Mesothelial cell of epicardium (in vitro differentiated cells): ENCODE results near the gene SH3GLB1. TPM values are rescaled to one million over a fixed set of nuclear protein-coding genes. Genes with fewer than 3 reads are reported as not detected.
A peak's percentile ranks its signal among the peaks of the same experiment; 100 is the strongest.

Experiments
- DNase-seq, 2 experiments: peaks; one replicate each; pipeline ENCODE4 v3.0.0; 2021; ENCODE audit warnings: low spot score in 2 of 2; ENCODE audit not compliant: unreplicated experiment in 2 of 2
- H3K27ac Mint-ChIP-seq: 2 replicates; pipeline ENCODE4 v1.8.0; 2021; ENCODE audit warnings: mixed read lengths
- H3K27me3 Mint-ChIP-seq: 2 replicates; pipeline ENCODE4 v1.8.0; 2021; ENCODE audit warnings: low read depth, mixed read lengths
- H3K36me3 Mint-ChIP-seq: 2 replicates; pipeline ENCODE4 v1.8.0; 2021; ENCODE audit warnings: mixed read lengths
- H3K4me1 Mint-ChIP-seq: 2 replicates; pipeline ENCODE4 v1.8.0; 2021; ENCODE audit warnings: mixed read lengths
- H3K4me3 Mint-ChIP-seq: 2 replicates; pipeline ENCODE4 v1.8.0; 2021; ENCODE audit warnings: mild to moderate bottlenecking, moderate library complexity, mixed read lengths
- H3K9me3 Mint-ChIP-seq: 2 replicates; pipeline ENCODE4 v1.8.0; 2021; ENCODE audit warnings: mixed read lengths
- total RNA-seq: library from RNA; stranded (reverse); gene quantifications from 3 replicates; pipeline ENCODE4 v1.2.1, GENCODE V29; 2021
- TF ChIP-seq, protein P1 (sequence below): fragments of 200-600 bp; sonication (generic); IDR thresholded peaks from one replicate; pipeline ENCODE4 v1.5.0; 2021; ENCODE audit warnings: antibody characterized with exemption; ENCODE audit not compliant: unreplicated experiment

Gene SH3GLB1
- total RNA-seq, 1 donor from 2014 or later, result 59.4 TPM

DNA sequence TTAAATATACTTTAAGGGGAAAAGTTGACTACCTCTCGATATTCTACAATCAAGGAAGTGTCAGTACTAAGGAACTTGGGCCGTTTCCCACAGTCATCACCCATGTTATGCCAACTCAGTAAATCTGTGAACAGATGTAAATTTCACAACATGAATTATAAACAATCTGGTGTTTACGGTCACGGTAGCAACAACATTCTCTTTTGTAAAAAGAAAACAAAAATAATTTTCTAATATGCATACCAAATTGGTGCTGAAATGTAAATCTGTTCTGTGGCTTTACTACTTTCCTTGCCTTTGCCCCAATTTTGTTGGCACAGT, 1.2 kb downstream of the SH3GLB1 start:
- H3K36me3 Mint-ChIP-seq, result peaks cover 3% of the 10 kb centered on the region
- peak overlapping the region; percentile 94 for H3K4me3 Mint-ChIP-seq
- no peak for DNase-seq
- no peaks in the 10 kb centered on the region for H3K9me3 Mint-ChIP-seq
- H3K27me3 Mint-ChIP-seq, result peaks cover 2% of the 10 kb centered on the region
- TF ChIP-seq, protein P1, sequence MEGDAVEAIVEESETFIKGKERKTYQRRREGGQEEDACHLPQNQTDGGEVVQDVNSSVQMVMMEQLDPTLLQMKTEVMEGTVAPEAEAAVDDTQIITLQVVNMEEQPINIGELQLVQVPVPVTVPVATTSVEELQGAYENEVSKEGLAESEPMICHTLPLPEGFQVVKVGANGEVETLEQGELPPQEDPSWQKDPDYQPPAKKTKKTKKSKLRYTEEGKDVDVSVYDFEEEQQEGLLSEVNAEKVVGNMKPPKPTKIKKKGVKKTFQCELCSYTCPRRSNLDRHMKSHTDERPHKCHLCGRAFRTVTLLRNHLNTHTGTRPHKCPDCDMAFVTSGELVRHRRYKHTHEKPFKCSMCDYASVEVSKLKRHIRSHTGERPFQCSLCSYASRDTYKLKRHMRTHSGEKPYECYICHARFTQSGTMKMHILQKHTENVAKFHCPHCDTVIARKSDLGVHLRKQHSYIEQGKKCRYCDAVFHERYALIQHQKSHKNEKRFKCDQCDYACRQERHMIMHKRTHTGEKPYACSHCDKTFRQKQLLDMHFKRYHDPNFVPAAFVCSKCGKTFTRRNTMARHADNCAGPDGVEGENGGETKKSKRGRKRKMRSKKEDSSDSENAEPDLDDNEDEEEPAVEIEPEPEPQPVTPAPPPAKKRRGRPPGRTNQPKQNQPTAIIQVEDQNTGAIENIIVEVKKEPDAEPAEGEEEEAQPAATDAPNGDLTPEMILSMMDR, result no peak
- peaks cover 26% of the 10 kb centered on the region for H3K4me1 Mint-ChIP-seq
- peak overlapping the region; percentile 98 for H3K27ac Mint-ChIP-seq

- H3K9me3 Mint-ChIP-seq, result no peaks in the 10 kb centered on the region
- TF ChIP-seq, protein P1, result no peak
- peaks cover 2% of the 10 kb centered on the region for H3K27me3 Mint-ChIP-seq
- peak overlapping the region; percentile 94 for H3K4me3 Mint-ChIP-seq
- peaks cover 26% of the 10 kb centered on the region for H3K4me1 Mint-ChIP-seq
- H3K27ac Mint-ChIP-seq, result peak overlapping the region; percentile 89
- DNase-seq, result no peak
- H3K36me3 Mint-ChIP-seq, result peaks cover 3% of the 10 kb centered on the region
These were observed 1.8 kb downstream of the SH3GLB1 start for GRCh38 chr1:86706018-86706635.

DNA sequence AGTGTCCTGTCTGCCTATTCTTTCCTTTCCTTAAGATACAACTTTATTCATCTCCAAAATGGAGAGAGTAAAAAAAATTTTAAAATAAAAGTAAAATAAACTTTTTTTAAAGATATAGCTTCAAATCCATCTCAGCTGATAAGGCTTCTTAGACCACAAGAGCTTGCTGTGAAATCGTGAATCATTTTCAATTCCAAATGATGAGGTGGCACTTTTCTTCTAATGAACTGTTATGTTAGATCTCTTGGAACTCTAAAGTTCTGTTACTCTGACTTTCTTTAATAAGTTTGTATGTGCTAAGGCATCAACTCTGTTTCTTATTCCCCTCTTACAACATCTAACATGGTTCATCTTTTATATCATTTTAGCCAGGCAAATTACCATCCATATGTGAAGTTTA, 4.5 kb downstream of the SH3GLB1 start:
- Mint-ChIP-seq H3K9me3 (no peaks in the 10 kb centered on the region), H3K4me3 (no peak overlapping the region), H3K4me1 (peaks cover 22% of the 10 kb centered on the region), H3K27ac (no peak overlapping the region), H3K27me3 (no peaks in the 10 kb centered on the region), H3K36me3 (peaks cover 3% of the 10 kb centered on the region)
- TF ChIP-seq, protein P1, result no peak
- no peak for DNase-seq

- Mint-ChIP-seq H3K4me1 (peaks cover 11% of the 10 kb centered on the region), H3K27ac (no peak overlapping the region), H3K9me3 (no peaks in the 10 kb centered on the region), H3K27me3 (no peaks in the 10 kb centered on the region), H3K36me3 (peaks cover 7% of the 10 kb centered on the region), H3K4me3 (no peak overlapping the region)
- TF ChIP-seq, protein P1, result no peak
- no peak for DNase-seq
These were observed 7.9 kb downstream of the SH3GLB1 start for GRCh38 chr1:86712088-86712860.

DNA sequence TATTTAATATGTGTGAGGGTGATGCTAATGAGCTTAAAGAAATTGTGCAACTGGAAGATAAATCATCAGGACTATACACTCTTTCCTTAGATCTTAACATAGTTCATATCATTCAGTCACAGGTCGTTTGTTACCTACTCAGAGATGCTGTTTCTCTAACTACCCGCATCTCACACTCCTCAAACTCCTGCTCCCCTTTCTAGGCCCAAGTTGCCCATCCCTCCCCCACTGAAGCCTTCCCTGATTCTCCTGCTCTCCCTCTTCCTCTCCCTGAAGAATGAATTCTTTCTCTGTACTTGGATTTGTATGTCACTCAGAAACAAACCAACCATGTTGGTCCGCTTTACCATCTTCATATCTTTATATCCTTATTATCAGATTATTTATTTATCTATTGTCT, 9.1 kb downstream of the SH3GLB1 start:
- DNase-seq, result no peak
- no peak overlapping the region for H3K27ac Mint-ChIP-seq
- peaks cover 10% of the 10 kb centered on the region for H3K4me1 Mint-ChIP-seq
- no peaks in the 10 kb centered on the region for H3K9me3 Mint-ChIP-seq
- TF ChIP-seq, protein P1, result no peak
- peaks cover 6% of the 10 kb centered on the region for H3K36me3 Mint-ChIP-seq
- H3K27me3 Mint-ChIP-seq, result no peaks in the 10 kb centered on the region
- H3K4me3 Mint-ChIP-seq, result no peak overlapping the region
